GM12891 (cell line): ENCODE measurements around the gene TAF11L11.
"Not testable (repeated sequence)": the region's sequence is repeated elsewhere in the genome, so short reads cannot be mapped to it uniquely, and the experiment has no call there.

Experiments used
- POLR2A ChIP-seq: IDR thresholded peaks from 2 replicates; pipeline ENCODE4 v1.6.1; 2011; ENCODE audit warnings: low read depth, low read length, control low read depth
- POLR2AphosphoS5 ChIP-seq: IDR thresholded peaks from 2 replicates; pipeline ENCODE4 v1.6.1; 2011; ENCODE audit warnings: low read depth, low read length, control low read depth
- POU2F2 ChIP-seq: IDR thresholded peaks from 2 replicates; pipeline ENCODE4 v1.6.1; 2011; ENCODE audit warnings: low read depth, mild to moderate bottlenecking, control low read depth, low read length, moderate library complexity
- TAF1 ChIP-seq: IDR thresholded peaks from 2 replicates; pipeline ENCODE4 v1.6.1; 2011; ENCODE audit warnings: low read depth, low read length, control low read depth

GRCh38 chr5:17585658-17586057, 18.3 kb upstream of the TAF11L11 start, which contains the start of gene TAF11L7:
- TF ChIP-seq TAF1, POLR2A, POLR2AphosphoS5, POU2F2: not testable (repeated sequence)
